Muscle of back (tissue), 11 donors: ENCODE results near the gene NFIC. TPM values are rescaled to one million over a fixed set of nuclear protein-coding genes. Genes with fewer than 3 reads are reported as not detected.

ENCODE experiments used
- DNase-seq, 3 donors: peaks; one replicate each; pipeline versions ENCODE4 v3.0.0 to v3.0.0-alpha.2; 2013
- polyA plus RNA-seq, 10 donors: library from polyadenylated mRNA; unstranded; fragments of 120-200 nt; gene quantifications; one replicate each; pipeline ENCODE4 v1.2.1, GENCODE V29; 2013; ENCODE audit not compliant: insufficient read length in 10 of 10

The NFIC gene
- polyA plus RNA-seq, 10 donors, result 35.1 to 50.8 (median 39.2) TPM

DNA sequence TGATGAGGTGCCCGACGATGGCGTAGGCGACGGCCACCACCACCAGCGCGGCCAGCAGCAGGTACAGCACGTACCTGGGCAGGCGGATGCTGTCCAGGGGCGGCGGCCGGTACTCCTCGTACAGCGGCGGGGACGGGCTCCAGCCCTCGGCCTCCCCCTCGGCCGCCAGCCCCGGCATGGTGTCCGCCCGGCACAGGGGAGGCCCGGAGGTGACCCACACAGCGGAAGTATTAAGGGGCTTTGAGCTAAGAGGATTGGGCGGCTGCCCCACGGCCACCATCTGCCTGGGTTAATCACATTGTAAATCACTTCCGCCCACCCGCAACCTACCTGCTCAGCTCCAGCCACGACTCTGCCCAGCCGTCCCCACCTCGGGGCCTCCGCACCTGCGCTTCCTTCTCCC is 116.8 kb downstream of the NFIC start, which contains the start of gene SMIM44:
SMIM44 (minus strand) TSS at position 216 of the 403 bp plus-strand sequence; CDS start at position 178, 38 bp downstream.
- DNase-seq, result no peak

DNA sequence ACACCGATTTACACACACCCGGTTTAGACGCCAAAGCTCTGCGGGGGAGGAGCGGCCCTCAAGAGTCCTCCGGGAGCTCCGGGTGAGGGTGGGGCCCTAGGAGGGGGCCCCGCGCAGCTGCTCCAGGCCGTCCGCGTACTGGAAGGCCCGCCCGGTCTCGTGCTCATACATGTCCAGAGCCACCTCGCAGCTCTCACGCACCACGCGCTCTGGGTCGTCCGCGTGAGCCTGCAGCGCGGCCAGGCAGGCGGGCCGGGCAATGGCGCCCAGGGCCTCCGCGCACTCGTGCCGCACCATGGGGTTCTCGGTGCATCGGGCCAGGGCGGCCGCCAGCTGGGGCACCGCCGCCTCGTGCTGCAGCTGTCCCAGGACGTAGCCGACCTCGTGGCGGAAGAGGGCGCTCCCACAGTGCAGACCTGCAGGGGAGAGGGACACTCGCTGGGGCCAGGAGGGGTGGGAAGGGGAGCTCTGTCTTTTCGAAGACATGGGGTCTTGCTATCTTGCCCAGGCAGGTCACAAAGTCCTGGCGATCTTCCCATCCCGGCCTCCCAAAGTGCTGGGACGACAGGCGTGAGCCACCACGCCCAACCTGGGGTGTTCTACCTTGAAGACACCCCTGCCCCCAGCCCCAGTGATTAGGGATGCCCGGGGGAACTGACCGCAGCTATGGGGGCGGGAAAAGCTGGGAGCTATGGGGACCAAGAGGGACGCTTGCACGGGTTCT is 125.2 kb downstream of the NFIC start:
- DNase-seq, result no peak

DNA sequence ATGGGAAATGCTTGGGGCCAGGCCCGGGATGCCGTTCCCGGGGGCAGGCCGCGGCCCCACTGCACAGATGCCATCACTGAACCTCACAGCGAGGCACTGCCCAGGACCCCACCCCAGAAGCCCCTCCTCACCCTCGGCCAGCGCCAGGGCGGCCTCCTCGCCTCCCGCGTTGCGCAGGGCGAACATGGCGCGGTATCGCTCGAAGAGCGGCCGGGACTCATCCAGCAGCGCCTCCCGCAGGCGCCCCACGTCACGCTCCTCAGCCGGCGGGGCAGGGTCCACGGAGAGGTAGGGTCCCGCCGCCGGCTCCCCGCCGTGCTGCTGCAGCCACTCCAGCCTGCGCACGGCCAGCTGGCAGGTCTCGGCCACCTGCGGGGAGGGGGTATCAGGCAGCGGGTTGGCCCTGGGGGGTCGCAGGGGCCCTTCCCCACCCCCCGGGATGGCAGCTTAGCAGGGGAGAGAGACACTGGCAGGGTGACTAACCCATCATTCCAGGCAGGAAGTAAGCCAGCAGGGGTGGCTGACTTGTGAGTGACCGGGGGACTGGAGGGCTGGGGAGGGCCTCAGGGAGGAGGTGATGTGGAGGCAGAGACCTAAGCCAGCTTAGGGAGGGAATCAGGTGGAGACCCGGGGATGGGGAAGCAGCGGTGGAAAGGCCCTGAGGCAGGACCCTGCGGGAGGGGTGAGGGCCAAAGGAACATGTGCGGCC is 125.9 kb downstream of the NFIC start:
- no peak for DNase-seq

DNA sequence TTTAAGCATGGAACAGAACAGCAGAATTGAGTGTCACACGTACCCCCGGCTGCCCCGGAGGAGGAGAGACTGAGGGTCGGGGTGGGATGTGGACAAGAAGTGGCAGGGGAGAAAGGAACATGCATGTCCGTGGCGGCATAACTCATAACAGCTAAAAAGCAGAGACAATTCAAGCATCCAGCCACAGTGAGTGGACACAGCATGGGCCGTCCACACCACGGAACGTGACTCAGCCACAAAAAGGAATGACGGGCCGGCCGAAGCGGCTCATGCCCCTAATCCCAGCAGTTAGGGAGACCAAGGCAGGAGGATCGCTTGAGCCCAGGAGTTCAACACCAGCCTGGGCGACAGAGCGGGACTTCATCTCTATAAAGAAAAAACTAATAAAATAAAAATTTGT is 126.5 kb downstream of the NFIC start:
- no peak for DNase-seq

DNA sequence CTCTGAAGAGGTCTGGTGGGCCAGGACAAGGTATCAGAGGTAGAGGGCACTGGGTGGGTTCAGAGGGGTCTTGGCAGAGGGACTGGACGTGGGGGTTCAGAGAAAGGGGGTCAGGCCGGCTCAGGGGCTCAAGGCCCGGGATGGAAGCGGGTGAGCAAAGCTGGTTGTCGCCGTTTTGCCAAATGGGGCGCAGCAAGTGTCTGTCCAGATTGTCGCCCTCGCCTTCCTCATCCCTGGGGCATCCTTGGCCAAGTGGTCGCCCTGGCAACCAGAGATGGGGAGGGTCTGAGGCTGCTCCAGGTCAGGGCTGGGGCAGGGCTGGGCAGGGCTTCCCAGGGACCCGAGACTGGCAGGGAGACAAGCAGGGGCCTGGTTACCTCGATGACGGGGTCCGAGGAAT is 127.3 kb downstream of the NFIC start:
- DNase-seq, result no peak

DNA sequence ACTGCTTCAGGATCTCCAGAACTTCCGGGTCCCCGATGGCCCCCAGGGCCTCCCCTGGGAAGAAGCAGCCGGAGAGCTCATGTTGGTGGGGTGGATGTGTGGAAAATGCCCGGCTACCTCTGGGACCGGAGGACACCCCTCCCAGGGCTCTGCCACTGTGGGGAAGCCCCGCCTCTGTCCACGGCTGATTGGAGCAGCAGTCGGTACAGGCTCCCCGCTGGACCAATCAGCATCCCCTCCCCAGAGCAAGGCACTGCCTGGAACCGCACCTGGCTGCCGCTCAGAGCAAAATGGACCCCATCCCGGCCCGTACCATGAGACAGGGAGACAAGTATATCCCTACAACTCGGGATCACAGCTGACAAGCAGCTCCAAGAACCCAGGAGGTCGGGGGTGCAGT is 127.7 kb downstream of the NFIC start:
- DNase-seq, result no peak

DNA sequence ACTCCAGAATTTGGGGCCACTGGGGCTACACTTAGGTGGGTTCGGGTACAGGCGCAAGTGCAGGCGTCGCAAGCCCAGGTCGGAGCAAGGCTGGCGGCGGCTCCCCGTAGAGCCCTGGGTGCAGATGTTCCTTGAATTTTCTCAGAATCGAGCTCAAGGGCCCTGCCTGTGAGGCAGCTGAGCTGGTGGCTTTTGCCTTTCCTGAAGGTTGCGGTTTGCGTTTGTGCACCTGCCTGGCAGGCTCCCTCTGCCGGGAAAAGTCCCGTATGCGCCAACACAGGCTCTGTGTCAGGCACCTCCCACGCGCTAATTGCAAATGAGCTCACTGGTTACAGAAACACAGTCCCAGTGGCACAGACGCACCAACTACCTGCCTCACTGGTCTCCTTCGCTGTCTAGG is 128.2 kb downstream of the NFIC start:
- DNase-seq, result no peak

DNA sequence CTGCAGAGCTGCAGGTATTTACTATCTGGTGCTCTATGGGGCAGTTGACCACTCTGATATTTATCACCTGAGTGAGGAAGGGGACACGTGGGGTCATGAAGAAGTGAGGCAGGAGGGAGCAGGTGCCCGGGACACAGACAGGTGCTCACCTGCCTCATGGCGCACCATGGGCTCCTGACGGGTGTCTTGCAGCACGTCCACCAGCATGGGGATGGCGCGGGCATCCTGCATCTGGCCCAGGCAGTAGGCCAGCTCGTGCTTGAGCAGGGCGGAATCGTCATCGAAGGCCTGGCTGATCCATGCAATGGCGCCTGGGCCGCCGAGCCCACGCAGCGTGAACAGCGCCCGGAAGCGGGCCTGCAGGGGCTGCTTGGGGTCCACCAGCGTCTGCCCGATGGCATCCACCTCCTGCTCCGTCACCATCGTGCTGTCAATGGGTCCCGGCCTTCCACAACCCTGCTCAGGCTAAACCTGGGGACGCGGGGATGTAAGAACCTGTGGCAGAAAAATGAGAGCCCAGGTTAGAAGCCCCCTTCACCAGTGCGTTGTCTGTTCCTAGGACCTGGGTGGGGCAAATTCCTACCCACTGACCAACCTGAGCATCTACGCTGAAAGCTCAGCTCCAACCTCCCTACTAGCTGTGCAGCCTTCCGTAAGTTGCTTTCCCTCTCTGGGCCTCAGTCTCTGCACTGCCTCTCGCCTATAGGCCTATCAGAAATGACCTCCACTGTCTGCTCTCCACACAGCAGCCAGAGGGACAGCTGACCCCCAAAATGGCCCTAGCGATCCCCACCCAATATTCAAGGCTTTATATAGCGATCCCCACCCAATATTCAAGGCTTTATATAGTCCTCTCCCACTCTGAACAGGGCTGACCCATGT is 130.2 kb downstream of the NFIC start:
- DNase-seq, result no peak

DNA sequence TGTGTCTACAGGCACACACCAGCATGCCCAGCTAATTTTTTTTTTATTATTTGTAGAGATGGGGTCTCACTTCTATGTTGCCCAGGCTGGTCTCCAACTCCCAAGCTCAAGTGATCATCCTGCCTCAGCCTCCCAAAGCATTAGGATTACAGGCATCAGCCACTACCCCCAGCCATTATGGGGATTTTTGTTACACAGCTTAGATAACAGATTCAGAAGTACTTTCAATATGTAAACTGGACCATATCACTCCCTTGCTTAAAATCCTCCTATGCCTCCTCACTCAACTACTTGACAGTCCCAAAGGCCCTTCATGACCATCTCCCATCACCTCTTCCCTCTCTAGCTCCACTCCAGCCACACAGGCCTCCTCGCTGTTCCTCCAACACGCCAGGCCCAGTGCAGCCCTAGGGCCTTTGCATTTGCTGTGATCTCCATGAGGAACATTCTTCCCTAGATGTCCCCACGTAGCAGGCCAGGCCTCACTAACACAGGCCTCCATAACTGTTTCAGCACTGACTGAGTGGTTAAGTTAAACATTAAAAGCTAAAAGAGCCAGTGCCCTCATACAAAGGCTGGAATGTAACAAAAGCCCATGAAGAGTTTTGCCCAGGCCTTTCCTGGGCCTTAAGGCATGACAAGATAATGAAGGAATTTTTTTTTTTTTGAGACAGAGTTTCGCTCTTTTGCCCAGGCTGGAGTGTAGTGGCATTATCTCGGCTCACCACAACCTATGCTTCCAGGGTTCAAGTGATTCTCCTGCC is 131.6 kb downstream of the NFIC start:
- no peak for DNase-seq

DNA sequence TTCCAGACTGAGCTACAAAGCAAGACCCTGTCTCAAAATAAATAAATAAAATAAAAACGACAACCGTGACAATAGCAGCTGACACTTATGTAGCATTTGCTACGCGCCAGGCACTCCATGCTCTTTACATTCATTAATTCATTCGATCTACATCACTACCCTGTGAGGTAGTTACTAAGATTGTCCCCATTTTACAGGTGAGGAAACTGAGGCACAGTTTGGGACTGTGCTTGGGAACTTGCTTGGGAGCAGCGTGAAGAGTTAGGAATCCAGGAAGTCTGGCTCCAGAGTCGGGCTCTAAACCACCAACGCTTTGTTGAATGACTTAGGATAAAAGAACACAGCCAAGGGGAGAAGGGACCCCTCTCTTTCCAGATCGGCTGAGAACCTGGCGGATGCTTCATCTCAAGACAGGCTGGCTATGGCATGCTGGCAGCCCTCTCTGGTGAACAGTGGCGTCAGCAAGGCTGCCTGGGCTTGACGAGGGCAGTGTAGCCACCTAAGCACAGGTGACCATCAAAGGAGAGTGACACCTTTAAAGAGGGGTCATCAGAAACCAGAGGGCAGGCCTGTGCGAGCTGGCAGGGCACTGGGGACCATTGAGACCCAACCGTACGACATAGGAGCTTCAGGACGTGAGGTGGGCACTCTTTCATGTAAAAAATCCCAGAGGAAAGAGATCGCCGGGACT is 133.5 kb downstream of the NFIC start:
- no peak for DNase-seq

DNA sequence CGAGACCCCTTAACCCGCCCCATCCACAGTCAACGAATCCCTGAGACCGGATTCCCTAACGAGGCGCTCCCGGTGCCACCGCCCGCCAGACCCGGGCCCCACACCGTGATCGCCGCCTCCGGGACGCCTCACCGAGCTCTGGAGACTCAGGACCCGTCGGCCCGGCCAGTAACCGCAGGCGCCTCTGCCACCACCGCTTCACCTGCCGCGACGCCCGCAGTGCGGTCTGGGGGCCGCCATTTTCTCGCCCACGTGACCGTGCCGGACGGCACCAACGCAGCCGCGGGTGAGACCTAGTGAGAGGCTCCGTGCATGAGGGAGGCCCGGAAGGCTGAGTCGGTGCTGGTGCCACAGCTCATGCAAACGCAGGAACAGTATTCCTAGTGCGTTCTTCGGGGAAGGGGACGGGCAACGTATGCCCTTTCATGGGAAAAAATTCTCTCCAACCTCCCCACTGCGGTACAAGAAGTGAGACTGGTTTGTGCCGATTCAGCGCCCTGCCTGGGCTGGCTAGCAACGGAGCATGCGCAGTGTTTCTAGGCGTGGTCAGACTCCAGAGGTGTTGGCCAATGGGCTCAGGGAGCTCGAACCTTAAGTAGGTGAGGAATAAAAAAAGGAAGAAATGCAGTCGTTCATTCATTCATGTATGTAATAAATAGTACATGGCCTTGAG is 134.2 kb downstream of the NFIC start, which contains the start of gene DOHH:
DOHH (minus strand) TSS at position 246 of the 673 bp plus-strand sequence. CDS start 3,860 bp downstream, outside the sequence.
- DNase-seq, result peak; percentile 96 to 99 (median 98)

DNA sequence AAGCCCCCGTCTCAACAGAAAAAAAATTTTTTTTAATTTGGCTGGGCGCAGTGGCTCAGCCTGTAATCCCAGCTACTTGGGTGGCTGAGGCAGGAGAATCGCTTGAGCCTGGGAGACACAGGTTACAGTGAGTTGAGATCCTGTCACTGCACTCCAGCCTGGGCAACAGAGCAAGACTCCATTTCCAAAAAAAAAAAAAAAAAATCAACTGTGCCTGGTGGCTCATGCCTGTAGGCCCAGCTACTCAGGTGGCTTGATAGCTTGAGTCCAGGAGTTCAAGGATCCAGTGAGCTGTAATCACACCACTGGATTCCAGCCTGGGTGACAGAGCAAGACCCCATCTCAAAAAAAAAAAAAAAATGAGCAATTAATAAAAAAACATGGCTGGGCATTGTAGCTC is 135.4 kb downstream of the NFIC start:
- DNase-seq, result no peak

DNA sequence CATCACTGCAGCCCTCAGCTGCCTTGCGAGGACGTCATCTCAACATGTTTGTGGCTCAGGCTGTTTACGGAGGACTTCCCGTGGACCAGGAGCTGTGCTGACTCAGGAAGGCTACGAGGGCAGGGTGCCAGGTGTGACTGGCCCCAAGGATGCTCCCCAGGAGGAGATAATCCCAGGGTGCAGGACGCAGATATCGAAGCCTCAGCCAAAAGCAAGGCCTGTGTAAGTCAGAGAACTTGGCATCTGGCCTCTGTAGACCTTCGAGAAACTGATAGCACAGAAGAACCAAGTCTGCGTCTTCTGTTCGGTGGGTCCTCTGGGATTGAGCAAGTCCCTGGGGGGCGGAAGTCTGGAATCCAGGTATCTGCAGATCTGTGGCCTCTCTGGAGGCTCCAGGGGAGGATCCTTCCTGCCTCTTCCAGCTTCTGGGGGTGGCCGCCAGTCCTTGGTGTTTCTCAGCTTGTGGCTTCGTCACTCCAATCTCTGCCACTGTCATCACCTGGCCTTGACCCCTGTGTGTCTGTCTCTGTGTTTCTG is 136.7 kb downstream of the NFIC start:
- no peak for DNase-seq

DNA sequence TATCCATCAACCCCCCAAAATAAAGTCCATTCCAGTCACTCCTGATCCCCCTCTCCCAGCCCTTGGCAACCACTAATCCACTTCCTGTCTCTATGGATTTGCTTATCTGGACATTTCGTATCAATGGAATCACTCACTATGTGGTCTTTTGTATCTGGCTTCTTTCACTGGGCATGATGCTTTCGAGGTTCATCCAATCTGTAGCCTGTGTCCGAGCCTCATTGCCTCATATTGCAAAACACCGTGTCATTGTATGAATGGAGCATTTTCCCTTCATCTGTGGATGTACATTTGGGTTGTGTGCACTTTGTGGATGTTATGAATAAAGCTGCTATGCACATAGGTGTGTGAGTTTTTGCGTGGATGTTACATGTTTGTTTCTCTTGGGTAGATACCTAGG is 138.4 kb downstream of the NFIC start:
- no peak for DNase-seq

DNA sequence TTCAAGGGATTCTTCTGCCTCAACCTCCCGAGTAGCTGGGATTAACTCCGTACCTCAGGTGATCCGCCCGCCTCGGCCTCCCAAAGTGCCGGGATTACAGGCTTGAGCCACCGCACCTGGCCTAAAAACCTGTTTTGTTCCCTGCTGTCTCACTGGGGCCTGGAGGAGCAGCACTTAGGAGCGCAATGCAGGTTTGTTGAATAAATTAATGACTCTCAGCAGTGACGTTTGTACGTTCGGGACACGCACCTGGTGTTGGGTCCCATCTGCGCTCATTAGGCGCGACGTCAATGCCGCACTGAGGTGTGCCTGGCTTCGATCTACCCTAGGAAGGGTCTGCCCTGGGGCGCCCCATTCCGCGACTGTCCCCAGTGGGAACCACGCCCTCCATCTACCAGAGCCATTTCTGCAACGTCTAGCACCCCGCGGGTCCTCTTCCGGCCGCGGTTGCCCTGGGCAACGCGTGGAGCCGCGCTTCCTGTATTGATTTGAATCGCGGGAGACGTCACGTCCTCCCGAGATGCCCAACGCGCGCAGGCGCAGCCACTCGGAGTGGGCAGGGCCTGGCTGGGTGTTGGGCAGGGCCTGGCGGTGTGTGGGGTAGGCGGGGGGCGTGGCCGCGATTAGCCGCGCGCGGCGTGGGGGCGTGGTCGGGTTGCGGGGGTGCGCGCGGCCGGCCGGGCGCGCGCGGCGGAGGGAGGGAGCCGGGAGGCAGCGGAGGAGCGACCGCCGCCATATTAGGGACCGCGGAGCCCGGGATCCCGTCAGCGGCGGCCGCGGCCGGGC is 139.4 kb downstream of the NFIC start, which contains the start of gene FZR1:
FZR1 (plus strand) TSS at position 714 of the 786 bp plus-strand sequence. CDS start 16,679 bp downstream, outside the sequence.
- DNase-seq, result peak; percentile 99

DNA sequence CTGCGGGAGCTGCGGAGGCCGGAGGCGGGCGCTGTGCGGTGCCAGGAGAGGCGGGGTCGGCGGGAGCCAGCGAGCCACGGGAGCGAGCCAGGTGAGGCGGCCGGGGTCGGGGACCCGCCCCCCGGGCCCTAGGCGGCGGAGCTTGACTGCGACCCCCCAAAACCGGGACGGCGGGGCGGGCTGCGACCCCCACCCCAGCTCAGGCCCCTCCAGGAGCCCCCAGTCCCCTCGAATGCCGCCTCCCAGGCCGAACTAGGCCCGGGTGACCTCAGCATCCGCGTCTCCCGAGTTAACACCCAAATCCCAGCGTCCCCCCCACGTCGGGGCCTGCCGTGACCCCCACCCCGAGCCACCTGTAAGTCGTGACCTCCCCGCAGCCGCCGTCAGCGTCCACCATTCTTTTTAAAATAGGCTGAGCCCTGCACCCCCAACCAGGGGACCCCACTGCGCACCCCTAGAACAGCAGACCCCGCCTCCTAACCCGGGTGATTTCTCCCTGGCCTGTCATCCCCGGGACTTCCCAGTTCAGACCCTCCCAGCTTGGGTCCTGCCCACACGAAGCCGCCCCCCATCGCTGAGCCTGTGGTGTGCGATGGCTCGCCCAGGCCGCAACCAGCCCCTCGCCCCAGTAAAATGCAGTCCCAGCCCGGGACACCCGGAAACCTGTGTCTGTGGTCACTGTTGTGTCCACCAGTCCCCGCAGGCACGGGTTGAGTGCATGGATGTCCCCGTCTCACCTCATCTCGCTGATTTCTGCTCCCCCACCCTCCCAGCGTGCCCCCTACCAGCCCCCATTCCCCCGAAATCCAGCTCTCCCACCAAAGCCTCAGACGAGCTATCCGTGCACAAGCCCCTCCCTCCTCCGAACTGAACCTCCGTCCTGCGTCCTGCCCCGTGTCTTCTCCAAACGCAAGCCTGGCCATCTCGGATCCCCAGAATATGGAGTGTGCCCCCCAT is 140.3 kb downstream of the NFIC start:
- peak in 2 of 3 donors; percentile 27 to 62 for DNase-seq

DNA sequence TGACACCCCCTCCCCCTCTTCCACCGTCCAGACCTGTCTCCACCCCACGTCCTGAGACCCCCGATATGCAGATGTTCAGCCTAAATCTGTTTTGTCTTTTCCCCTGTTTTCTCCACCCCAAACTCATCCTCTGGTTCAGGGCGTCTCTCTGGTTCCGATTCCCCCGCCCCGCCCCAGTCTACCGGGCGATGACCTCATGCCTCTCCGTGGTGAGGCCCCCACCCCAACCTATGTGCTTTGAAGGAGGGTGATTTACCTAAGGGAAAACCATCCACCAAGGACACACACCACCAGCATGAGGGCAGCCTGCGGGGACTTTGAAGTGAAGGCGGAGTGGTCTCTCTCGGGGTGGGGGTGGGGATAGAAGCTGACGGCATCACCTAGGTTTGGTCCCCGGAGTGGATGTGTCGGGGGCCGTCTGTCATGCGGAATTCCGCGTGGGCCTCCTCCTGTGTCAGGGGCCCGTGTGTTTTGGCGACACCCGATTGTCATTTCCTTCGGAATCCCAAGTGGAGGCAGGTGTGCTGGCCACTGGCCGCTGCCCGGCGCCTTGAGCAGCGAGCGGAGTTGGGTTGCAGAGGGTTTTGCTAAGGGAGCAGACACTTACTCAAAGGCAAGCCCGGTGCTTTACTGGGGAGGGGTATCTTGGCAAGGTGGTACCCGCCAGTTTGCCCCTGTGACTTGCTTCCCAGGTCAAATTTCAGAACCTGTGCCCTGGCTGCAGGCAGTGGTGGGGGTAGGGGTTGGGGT is 141.2 kb downstream of the NFIC start:
- peak in 2 of 3 donors; percentile 27 to 56 for DNase-seq
